Endodermal cell (in vitro differentiated cells): Measurements from ENCODE around the gene ESR2. TPM values are rescaled to one million over a fixed set of nuclear protein-coding genes. Genes with fewer than 3 reads are reported as not detected.

Source experiments
- DNase-seq: peaks from one replicate; pipeline ENCODE4 v3.0.0-alpha.2; 2017
- H3K27ac ChIP-seq: 2 replicates; pipeline ENCODE4 v1.5.1; 2013; ENCODE audit warnings: mild to moderate bottlenecking, low read depth, low read length, moderate library complexity
- H3K27me3 ChIP-seq: 2 replicates; pipeline ENCODE4 v1.6.1; 2013; ENCODE audit warnings: mild to moderate bottlenecking, low read length, moderate library complexity; ENCODE audit not compliant: insufficient read depth, control insufficient read depth, poor library complexity, severe bottlenecking
- H3K36me3 ChIP-seq: 2 replicates; pipeline ENCODE4 v1.7.0; 2013; ENCODE audit warnings: mild to moderate bottlenecking, low read length, moderate library complexity; ENCODE audit not compliant: control insufficient read depth, insufficient read depth
- H3K4me1 ChIP-seq: one replicate; pipeline ENCODE4 v1.7.0; 2013; ENCODE audit warnings: low read length; ENCODE audit not compliant: control insufficient read depth, insufficient read depth
- H3K4me3 ChIP-seq: 2 replicates; pipeline ENCODE4 v1.5.1; 2013; ENCODE audit warnings: mild to moderate bottlenecking, low read length, moderate library complexity
- H3K9ac ChIP-seq: 2 replicates; pipeline ENCODE4 v1.6.1; 2013; ENCODE audit warnings: mild to moderate bottlenecking, low read length, moderate library complexity; ENCODE audit not compliant: poor library complexity, severe bottlenecking; ENCODE audit errors: extremely low read depth
- H3K9me3 ChIP-seq: 2 replicates; pipeline ENCODE4 v1.6.1; 2013; ENCODE audit warnings: mild to moderate bottlenecking, low read length, moderate library complexity; ENCODE audit not compliant: control insufficient read depth
- H3K27ac Mint-ChIP-seq: 2 replicates; pipeline ENCODE4 v1.8.0; 2020; ENCODE audit warnings: mixed read lengths
- H3K27me3 Mint-ChIP-seq: 2 replicates; pipeline ENCODE4 v1.8.0; 2021; ENCODE audit warnings: mild to moderate bottlenecking, mixed read lengths; ENCODE audit not compliant: insufficient read depth
- H3K36me3 Mint-ChIP-seq: 2 replicates; pipeline ENCODE4 v1.8.0; 2020; ENCODE audit warnings: low read depth, mixed read lengths
- H3K4me1 Mint-ChIP-seq: 2 replicates; pipeline ENCODE4 v1.8.0; 2020; ENCODE audit warnings: mixed read lengths
- H3K4me3 Mint-ChIP-seq: 2 replicates; pipeline ENCODE4 v1.8.0; 2020; ENCODE audit warnings: mild to moderate bottlenecking, moderate library complexity, mixed read lengths
- H3K9me3 Mint-ChIP-seq: 2 replicates; pipeline ENCODE4 v1.8.0; 2020; ENCODE audit warnings: mild to moderate bottlenecking, mixed read lengths
- WGBS, 2 experiments: methylation state at CpG; one replicate each; pipeline versions ENCODE4 v1.1.5 to v1.1.7; 2013; ENCODE audit warnings: missing lambda C conversion rate in 2 of 2, mixed read lengths in 1 of 2; ENCODE audit not compliant: insufficient coverage in 1 of 2, insufficient read length in 1 of 2; 5-methylcytosine and 5-hydroxymethylcytosine counted together
- total RNA-seq, 2 donors: library from RNA; stranded (reverse); fragmentation: NEBNext Ultra II Directional in 1 of 2; extraction: Animal tissue kit (Norgen Biotek cat#: 25700) in 1 of 2; gene quantifications; 2 replicates in 1 of 2; 3 replicates in 1 of 2; pipeline ENCODE4 v1.2.1, GENCODE V29; 2021
- TF ChIP-seq, protein P1 (sequence below): fragments of 200-600 bp; sonication (generic); conservative IDR thresholded peaks from 2 replicates; pipeline ENCODE4 v1.5.0; 2021; ENCODE audit warnings: antibody characterized with exemption, mild to moderate bottlenecking

The ESR2 gene
- total RNA-seq, 2 donors from 2014 or later, result 0.57 to 0.66 TPM

- no peak for DNase-seq
- no peak overlapping the region for H3K4me3 Mint-ChIP-seq
Measured at GRCh38 chr14:64238631-64239030, 55.5 kb downstream of the ESR2 start.

DNA sequence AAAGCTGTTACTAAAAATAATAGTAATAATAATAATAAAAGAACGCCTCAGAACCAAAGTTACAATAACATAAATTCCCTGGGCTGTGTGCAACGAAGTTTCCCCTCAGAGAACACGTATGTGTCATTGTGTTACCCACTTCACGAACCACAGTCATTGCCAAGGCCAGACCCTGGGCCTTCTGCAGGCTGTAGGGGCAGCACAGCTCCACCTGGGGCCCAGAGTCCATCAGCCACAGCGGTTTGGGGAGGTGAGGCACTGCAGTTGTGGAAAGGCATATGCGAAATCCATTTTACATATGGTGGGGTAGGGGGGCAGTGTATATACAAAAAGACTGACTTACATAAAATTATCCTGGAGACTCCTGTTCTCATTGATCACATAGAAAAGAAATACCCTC, 56.1 kb downstream of the ESR2 start:
- no peaks in the 10 kb centered on the region for H3K27me3 Mint-ChIP-seq
- DNase-seq, result peak; percentile 72
- no peaks in the 10 kb centered on the region for H3K36me3 Mint-ChIP-seq
- WGBS, 2 experiments, result 83 to 92% methylated on average over 1 to 6 of the region's 6 CpGs
- no peak overlapping the region for H3K4me3 Mint-ChIP-seq
- H3K9me3 ChIP-seq, result no peaks in the 10 kb centered on the region
- peaks cover 8% of the 10 kb centered on the region for H3K4me1 Mint-ChIP-seq
- no peaks in the 10 kb centered on the region for H3K4me1 ChIP-seq
- no peak overlapping the region for H3K9ac ChIP-seq
- H3K4me3 ChIP-seq, result no peak overlapping the region
- H3K9me3 Mint-ChIP-seq, result no peaks in the 10 kb centered on the region
- no peaks in the 10 kb centered on the region for H3K36me3 ChIP-seq
- H3K27me3 ChIP-seq, result no peaks in the 10 kb centered on the region
- no peak overlapping the region for H3K27ac Mint-ChIP-seq
- TF ChIP-seq, protein P1, sequence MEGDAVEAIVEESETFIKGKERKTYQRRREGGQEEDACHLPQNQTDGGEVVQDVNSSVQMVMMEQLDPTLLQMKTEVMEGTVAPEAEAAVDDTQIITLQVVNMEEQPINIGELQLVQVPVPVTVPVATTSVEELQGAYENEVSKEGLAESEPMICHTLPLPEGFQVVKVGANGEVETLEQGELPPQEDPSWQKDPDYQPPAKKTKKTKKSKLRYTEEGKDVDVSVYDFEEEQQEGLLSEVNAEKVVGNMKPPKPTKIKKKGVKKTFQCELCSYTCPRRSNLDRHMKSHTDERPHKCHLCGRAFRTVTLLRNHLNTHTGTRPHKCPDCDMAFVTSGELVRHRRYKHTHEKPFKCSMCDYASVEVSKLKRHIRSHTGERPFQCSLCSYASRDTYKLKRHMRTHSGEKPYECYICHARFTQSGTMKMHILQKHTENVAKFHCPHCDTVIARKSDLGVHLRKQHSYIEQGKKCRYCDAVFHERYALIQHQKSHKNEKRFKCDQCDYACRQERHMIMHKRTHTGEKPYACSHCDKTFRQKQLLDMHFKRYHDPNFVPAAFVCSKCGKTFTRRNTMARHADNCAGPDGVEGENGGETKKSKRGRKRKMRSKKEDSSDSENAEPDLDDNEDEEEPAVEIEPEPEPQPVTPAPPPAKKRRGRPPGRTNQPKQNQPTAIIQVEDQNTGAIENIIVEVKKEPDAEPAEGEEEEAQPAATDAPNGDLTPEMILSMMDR, result peak; percentile 60
- no peak overlapping the region for H3K27ac ChIP-seq

More at GRCh38 chr14:64238631-64239030, 55.5 kb downstream of the ESR2 start:
- no peaks in the 10 kb centered on the region for H3K4me1 ChIP-seq
- 82 to 88% methylated on average over 1 to 2 of the region's 2 CpGs for WGBS, 2 experiments
- Mint-ChIP-seq H3K27me3 (no peaks in the 10 kb centered on the region), H3K4me1 (peaks cover 3% of the 10 kb centered on the region), H3K36me3 (no peaks in the 10 kb centered on the region), H3K9me3 (no peaks in the 10 kb centered on the region), H3K27ac (no peak overlapping the region)
- H3K9me3 ChIP-seq, result no peaks in the 10 kb centered on the region
- no peak overlapping the region for H3K27ac ChIP-seq
- TF ChIP-seq, protein P1, result no peak
- no peak overlapping the region for H3K4me3 ChIP-seq
- no peaks in the 10 kb centered on the region for H3K27me3 ChIP-seq
- no peaks in the 10 kb centered on the region for H3K36me3 ChIP-seq
- no peak overlapping the region for H3K9ac ChIP-seq

DNA sequence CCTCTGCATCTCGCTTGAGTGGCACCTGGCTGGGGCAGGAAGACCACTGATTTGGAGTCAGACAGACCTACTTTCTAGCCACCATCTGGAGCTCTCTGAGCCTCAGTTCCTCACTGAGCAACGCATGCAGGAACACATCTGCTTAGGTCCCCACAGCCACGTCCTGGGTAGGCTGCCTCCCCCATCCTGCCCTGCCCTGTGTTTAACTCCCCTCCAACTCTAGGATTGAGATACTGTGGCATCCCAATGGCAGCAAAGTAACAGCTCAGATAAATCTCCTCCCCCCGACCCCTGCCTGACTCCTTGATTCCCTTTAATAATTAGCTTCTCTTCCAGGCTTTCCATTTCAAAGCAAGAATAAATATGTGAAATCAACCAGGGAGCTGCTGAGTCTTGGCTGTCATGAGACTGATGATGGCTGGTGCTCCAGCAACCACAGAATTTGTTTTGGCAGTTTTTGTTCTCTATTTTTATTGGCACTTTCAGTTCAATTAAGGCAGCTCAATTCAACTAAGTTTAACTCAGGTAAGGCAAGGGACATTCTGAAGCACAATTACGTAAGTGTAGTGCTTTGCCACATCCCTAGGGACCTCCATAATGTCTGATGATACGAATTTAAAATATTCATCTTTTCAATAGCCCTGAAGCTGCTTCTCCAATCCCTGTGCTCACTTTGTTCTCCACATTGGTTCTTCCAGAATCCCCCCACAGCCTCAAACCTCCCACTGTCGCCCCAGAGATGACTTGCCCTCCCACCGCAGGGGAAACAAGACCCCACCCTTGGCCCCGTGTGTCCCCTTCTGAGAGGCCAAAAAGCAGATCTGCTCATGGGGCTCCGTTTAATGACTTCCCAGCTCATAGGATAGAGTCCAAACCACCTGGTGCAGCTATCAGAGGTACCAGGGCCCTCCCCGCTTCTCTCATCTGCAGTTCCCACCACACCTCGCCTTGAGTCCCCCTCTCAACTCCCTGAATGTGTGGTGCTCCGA, 58.2 kb downstream of the ESR2 start:
- H3K36me3 ChIP-seq, result peaks cover 12% of the 10 kb centered on the region
- WGBS, 2 experiments, result 90 to 95% methylated on average over 12 to 13 of the region's 13 CpGs
- H3K27me3 ChIP-seq, result no peaks in the 10 kb centered on the region
- no peak overlapping the region for H3K27ac ChIP-seq
- H3K4me1 ChIP-seq, result no peaks in the 10 kb centered on the region
- Mint-ChIP-seq H3K36me3 (peaks cover 3% of the 10 kb centered on the region), H3K27ac (no peak overlapping the region), H3K27me3 (no peaks in the 10 kb centered on the region), H3K9me3 (no peaks in the 10 kb centered on the region), H3K4me3 (no peak overlapping the region), H3K4me1 (peaks cover 8% of the 10 kb centered on the region)
- TF ChIP-seq, protein P1, result no peak
- no peak overlapping the region for H3K4me3 ChIP-seq
- no peaks in the 10 kb centered on the region for H3K9me3 ChIP-seq
- H3K9ac ChIP-seq, result no peak overlapping the region
- DNase-seq, result no peak
